PC-9 (cell line): ENCODE data around the gene NFAM1.

Source experiments
- EZH2 ChIP-seq: fragments of 200-600 bp; sonication (generic); IDR thresholded peaks from 2 replicates; pipeline ENCODE4 v1.8.0; 2017; ENCODE audit warnings: antibody characterized with exemption, low read depth
- TF ChIP-seq, protein P1 (sequence below): fragments of 200-600 bp; sonication (generic); conservative IDR thresholded peaks from 2 replicates; pipeline ENCODE4 v1.6.1; 2017; ENCODE audit warnings: mixed run types, antibody characterized with exemption, mild to moderate bottlenecking, moderate library complexity

DNA sequence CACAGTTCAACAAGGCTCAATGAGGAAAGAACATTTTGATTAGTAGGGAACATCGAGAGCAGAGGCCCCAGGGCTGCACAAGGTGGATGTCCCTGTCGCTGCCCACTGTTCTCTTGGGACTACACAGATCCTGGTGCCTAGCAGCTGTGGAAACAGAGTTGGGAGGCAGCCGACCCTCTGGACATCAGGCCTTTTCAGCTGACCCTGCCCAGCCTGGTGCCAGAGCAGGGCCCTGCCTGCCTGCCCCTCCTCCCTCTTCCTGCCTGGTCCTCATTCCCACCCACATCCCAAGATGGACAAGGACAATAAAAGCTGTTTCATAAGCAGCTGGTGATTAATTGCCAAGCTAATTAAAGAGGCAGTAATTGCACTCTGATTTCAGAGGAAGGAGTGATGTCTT is 60.7 kb downstream of the NFAM1 start:
- TF ChIP-seq, protein P1, sequence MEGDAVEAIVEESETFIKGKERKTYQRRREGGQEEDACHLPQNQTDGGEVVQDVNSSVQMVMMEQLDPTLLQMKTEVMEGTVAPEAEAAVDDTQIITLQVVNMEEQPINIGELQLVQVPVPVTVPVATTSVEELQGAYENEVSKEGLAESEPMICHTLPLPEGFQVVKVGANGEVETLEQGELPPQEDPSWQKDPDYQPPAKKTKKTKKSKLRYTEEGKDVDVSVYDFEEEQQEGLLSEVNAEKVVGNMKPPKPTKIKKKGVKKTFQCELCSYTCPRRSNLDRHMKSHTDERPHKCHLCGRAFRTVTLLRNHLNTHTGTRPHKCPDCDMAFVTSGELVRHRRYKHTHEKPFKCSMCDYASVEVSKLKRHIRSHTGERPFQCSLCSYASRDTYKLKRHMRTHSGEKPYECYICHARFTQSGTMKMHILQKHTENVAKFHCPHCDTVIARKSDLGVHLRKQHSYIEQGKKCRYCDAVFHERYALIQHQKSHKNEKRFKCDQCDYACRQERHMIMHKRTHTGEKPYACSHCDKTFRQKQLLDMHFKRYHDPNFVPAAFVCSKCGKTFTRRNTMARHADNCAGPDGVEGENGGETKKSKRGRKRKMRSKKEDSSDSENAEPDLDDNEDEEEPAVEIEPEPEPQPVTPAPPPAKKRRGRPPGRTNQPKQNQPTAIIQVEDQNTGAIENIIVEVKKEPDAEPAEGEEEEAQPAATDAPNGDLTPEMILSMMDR = no peak
- TF ChIP-seq EZH2 = no peak
